NCI-H1930 (cell line): ENCODE results near the gene SIGLEC1.

Experiments
- DNase-seq, 2 experiments: peaks; one replicate each; lab custom pipeline; 2025; lab: John Stamatoyannopoulos, UW

The SIGLEC1 gene

GRCh38 chr20:3701061-3701998, 11.1 kb downstream of the SIGLEC1 start:
- no peak for DNase-seq

GRCh38 chr20:3699037-3699436, 13.4 kb downstream of the SIGLEC1 start:
- DNase-seq = no peak

GRCh38 chr20:3698591-3699001, 13.8 kb downstream of the SIGLEC1 start:
- no peak for DNase-seq

GRCh38 chr20:3697588-3698305, 14.7 kb downstream of the SIGLEC1 start:
- no peak for DNase-seq

GRCh38 chr20:3696745-3697587, 15.4 kb downstream of the SIGLEC1 start:
- no peak for DNase-seq

GRCh38 chr20:3696200-3696599, 16.2 kb downstream of the SIGLEC1 start:
- no peak for DNase-seq

- no peak for DNase-seq
These were observed 17.5 kb downstream of the SIGLEC1 start for GRCh38 chr20:3694864-3695263.

GRCh38 chr20:3693376-3693775, 19.0 kb downstream of the SIGLEC1 start:
- no peak for DNase-seq

GRCh38 chr20:3692706-3693294, 19.6 kb downstream of the SIGLEC1 start:
- DNase-seq = no peak

GRCh38 chr20:3691897-3692296, 20.5 kb downstream of the SIGLEC1 start:
- no peak for DNase-seq

GRCh38 chr20:3691306-3691705, 21.1 kb downstream of the SIGLEC1 start:
- no peak for DNase-seq

- DNase-seq = no peak
These were observed 22.0 kb downstream of the SIGLEC1 start for GRCh38 chr20:3690413-3690812.

GRCh38 chr20:3689978-3690377, 22.4 kb downstream of the SIGLEC1 start:
- DNase-seq = no peak

- no peak for DNase-seq
These were observed 24.7 kb downstream of the SIGLEC1 start for GRCh38 chr20:3687655-3688054.

GRCh38 chr20:3686867-3687321, 25.5 kb downstream of the SIGLEC1 start:
- DNase-seq = no peak

- no peak for DNase-seq
These were observed 26.0 kb downstream of the SIGLEC1 start for GRCh38 chr20:3686421-3686820.

GRCh38 chr20:3685341-3685740, 27.1 kb downstream of the SIGLEC1 start:
- no peak for DNase-seq

GRCh38 chr20:3681931-3682781, 30.2 kb downstream of the SIGLEC1 start, which contains the start of gene ADAM33:
Gene ADAM33, minus strand, starts transcription at chr20:3682010. Its CDS starts 6 bp downstream, at chr20:3682004.
- DNase-seq = no peak

GRCh38 chr20:3681352-3681930, 31.0 kb downstream of the SIGLEC1 start:
- DNase-seq = no peak

- no peak for DNase-seq
These were observed 31.6 kb downstream of the SIGLEC1 start for GRCh38 chr20:3680701-3681351.
